NCI-H748 (cell line): ENCODE measurements around the gene SREK1IP1.
A peak's percentile ranks its signal among the peaks of the same experiment; 100 is the strongest.

Source experiments
- DNase-seq: peaks from one replicate; lab custom pipeline; 2025; ENCODE audit not compliant: unreplicated experiment; lab: John Stamatoyannopoulos, UW

SREK1IP1 gene

DNA sequence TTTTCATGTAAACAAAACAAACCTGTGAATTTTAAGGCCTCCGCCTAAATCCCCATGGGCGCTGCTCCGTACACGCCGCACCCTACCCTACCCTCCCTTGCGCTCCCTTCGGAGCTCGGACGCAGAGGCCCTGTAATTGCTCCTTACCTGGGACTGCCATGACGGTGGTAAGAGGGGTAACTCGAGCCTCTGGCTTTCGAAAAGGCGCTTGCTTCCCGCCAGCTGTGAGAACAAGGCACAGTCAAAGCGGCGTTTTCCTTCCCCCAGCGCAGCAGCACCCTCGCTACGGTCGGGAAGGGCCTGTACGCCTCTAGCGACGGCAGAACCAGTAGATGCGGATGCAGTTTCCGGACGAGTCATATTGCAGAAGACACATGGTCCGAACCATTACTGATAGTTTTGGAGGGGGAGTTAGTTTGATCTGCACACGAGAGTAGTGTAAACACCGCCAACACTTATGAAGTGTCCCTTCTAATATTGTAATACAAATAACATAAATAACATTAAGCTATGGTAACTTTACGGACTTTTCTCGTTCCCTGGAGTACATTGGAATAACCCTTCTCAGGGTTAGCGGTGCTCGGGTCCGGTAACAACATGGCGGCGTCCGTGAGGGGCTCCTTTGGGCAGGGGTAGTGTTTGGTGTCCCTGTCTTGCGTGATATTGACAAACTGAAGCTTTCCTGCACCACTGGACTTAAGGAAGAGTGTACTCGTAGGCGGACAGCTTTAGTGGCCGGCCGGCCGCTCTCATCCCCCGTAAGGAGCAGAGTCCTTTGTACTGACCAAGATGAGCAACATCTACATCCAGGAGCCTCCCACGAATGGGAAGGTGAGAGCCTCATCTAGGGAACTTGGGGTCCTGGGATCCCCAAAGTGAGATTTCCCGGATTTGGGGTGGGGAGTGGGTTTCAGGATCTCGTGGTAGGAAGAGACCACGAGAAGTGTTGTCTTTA is at the start of gene SREK1IP1, which contains the start of gene CWC27:
Gene SREK1IP1, minus strand, starts transcription at position 334 of the 955 bp plus-strand sequence. Its CDS starts 174 bp downstream, at position 160.
Gene CWC27, plus strand, starts transcription at position 573 of the 955 bp plus-strand sequence. Its CDS starts 217 bp downstream, at position 790.
- DNase-seq: peak; percentile 94

DNA sequence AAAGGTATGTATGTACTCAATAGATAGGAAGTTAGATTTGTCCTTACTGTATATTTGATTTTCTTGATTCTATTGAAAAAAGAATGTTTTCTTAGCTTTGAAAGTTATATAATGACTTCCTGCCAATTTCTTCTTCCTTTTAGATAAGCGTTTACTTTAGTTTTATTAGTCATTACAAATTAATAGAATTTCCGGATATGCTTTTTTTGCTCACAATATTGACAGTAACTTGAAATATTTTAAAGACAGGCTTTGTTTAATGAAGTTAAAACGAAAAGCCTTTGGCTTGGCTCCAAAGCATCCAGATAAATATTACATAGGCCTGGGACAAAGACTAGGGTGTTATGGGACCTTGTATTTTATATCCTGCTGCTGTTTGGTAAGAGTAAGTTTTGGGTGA is 49.8 kb upstream of the SREK1IP1 start:
- no peak for DNase-seq

DNA sequence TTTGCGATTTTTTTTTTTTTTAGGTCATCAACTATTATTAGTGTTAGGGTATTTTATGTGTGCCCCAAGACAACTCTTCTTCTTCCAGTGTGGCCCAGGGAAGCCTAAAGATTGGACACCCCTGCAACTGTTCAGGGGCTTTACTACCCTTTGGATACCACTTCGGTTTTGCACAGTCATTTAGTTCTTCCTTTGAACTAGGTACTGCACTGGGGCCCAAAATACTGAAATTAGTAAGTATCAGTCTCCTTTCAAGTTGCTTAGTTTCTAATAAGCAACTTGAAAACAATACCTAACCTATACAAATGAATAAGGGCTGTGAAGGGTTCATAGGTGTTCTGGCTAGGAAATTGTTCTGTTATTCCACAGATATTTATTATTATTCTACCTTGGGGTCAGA is 45.6 kb upstream of the SREK1IP1 start:
- DNase-seq: no peak

DNA sequence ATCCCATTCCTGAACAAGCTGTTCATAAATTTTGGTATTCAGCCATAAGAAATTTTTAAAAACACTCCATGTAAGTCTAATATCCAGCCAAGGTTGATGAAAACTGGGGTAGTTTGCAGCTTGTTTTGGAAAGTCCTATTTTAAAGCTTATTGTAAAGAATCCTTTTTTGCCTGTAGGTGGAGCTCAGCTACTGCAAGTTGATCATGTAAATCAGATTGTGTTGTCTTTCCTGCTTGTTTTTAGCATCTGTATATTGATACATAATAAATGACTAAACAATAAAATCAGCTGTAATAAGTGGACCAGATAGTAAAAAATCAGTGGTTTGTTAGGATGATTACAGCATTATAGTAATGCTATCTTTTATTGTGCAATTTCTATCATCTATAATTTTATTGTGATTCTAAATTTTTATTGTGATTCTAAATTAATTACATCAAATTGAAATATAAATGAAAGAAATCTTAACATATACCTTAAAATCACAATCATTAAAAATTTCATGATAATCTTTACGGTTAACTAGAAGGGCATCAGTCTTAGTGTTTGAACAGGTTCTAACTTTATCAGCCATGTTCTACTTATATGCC is 42.7 kb upstream of the SREK1IP1 start:
- DNase-seq: peak; percentile 66

DNA sequence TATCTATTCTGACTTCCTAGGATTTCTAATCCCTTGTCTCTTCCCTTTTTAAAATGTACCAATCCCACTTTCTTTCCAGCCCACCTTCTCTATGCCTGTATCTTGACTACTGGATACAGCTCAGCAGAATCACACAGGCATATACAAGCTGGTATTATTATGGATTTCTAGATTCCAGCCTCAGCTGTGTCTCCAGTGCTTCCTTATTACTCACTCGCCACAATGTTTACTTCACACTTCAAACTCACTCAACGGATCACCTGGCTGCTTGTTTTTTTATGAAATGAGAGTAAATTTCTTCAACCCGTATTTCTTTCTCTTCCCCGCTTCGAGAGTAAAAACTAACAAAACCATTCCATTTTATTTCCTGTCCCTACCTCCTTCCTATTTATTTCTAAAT is 39.0 kb upstream of the SREK1IP1 start:
- DNase-seq: no peak

DNA sequence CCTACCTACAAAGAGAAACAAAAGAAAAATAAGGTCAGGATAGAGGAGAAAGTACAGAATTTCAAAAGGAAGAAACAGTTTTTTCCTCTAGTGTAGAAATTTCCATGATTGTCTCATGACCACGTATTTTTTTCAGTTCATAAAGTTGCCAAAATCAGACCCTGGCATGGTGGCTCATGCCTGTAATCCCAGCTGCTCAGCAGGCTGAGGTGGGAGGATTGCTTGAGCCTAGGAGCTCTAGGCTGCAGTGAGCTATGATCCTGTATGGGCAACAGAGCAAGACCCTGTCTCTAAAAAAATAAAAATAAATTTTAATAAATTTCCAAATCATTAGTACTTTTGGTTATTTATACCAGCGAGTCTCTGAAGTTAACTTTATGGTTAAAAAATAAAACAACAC is 38.0 kb upstream of the SREK1IP1 start:
- DNase-seq: no peak

DNA sequence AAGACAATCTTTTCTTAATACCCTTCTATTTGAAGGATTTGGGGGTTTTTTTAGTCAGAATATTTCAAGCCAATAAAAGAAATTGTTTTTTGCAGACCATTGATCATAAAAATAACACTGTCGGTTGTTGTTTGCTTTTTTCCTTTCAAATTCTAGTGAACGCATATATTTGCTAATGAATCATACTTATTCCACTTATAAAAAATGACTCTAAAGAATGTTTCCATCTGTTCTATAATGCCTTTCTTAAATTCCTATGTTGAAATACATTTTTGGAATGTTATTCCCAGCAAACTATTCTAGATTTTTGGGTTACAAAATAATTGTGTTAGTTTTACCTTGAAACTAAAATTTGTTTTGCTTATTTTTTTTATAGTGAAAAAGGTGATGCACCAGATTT is 32.4 kb upstream of the SREK1IP1 start:
- no peak for DNase-seq

DNA sequence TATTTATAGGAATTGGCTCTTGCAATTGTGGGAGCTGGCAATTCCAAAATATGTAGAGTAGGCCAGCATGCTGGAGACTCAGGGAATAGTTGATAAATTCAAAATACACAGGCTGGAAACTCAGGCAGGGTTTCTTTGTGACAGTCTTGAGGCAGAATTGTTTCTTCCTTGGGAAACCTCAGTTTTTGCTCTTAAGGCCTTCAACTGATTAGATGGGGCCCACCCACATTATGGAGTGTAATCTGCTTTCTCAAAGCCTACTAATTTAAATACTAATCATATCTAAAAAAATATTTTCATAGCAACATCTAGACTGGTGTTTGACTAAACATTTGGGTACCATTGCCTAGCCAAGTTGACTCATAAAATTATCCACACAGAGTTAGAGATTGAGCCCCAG is 27.8 kb upstream of the SREK1IP1 start:
- no peak for DNase-seq

DNA sequence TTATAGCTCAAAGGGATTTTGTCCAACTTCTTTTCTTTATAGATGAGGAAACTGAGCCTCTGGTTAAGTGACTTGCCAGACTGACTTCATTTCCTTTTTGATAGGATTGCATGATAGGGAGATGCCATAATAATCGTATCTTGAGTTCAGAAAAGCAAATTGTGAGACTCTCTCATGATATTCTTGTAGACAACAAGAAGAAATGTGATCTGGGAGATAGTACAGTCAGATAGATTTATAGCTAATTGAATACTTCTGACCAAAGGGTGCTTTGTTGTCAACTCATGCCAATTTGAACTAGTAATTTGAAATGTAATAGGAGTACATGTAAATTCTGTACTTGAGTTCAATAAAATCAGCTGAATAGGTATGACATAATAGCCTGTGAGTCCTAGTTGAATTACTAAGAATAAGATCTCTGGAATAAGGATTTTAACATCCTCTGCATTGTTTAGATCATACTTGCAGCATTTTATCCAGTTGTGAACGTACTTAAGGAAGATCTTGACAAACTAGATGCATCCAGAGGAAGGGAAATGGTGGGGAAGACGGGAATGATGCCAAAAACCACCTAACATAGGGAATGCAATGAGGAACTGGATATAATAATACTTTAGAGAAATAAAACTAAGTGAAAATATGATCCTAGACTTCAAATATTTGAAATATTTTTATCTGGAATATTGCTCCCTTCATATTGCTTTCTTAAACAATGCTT is 25.7 kb upstream of the SREK1IP1 start:
- DNase-seq: no peak

DNA sequence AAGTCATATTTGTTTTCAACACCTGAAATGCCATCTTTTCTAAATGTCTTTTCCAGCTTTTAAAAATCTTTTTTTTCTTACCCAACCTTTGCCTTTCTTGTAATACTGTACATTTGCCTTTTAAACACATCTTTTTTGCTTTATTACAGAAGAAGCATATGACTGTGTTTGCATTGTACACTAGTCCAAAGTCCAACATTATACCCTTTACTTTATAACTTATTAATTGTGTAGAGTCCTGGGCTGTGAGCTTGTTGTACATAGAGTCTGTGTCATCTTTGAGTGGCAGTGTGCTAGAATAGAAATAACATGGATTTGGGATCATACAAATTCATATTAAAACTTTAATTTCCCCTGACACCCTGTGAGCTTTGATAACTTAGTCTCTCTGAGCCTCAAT is 24.0 kb upstream of the SREK1IP1 start:
- no peak for DNase-seq

DNA sequence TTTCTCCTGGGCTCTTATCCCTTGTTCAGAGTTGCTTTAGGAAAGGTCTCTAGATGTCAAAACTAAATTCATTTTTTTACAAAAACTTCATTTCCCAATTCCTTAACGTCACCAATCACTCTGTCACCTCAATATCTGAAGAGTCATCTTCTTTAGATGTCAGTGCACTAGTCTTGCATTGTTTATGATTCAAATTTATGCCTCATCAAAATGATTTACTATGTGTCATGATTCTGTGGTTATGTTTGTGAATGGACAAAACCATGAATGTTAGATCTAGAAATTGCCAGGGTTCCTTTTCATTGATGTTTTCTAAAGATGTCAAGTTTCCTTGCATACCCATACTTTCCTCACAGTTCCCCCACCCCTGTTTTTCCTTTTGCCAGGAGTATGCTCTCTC is 21.7 kb upstream of the SREK1IP1 start:
- DNase-seq: no peak

DNA sequence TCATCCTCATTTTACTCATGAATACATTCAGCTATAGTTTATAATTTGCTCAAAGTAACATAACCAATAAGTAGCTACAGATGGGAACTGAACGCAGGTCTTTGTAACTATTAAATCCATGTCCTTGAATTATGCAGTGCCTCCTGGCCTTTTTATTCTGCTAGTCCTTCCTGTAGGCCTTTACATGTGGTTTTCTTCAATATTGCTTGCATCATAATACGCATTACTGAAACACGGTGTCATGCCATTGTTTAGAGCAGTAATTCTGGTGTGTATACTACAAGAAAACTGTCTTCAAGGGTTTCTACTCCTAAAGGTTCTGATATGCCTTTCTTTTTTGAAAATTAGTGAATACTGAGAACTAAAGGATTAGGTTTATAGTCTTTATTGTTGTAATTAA is 21.0 kb upstream of the SREK1IP1 start:
- no peak for DNase-seq

DNA sequence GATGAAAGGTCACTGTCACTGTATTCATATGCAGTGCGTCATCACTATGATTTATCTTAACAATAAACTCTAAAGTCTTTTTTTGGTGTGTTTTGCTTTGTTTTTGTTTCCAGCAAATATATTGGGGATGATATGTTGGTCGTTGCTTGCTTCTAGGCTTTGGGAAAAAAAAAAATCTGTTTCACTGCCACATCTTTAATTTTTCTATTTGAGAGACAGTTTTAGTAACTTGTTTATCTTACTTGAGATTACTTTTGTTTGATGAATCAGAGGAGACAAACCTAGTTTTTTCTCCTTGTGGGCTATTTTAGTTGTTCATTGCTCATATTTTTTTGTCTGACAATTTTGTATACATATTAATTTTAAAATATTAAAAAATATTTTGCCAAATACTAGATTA is 19.7 kb upstream of the SREK1IP1 start:
- DNase-seq: no peak

DNA sequence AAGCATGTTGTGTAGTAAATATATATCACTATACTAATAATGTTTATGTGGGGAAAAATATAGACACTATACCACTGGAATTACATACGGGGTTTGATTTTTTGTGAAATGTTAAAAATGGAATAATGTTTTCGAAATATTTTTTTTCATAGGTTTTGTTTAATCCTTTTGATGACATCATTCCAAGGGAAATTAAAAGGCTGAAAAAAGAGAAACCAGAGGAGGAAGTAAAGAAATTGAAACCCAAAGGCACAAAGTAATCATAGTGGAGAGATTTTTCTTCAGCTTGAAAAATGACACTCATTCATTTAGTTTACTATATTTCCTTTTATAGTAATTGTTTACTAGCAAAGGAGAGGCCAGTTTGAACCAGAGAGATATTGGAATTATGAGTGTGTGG is 17.9 kb upstream of the SREK1IP1 start:
- no peak for DNase-seq

DNA sequence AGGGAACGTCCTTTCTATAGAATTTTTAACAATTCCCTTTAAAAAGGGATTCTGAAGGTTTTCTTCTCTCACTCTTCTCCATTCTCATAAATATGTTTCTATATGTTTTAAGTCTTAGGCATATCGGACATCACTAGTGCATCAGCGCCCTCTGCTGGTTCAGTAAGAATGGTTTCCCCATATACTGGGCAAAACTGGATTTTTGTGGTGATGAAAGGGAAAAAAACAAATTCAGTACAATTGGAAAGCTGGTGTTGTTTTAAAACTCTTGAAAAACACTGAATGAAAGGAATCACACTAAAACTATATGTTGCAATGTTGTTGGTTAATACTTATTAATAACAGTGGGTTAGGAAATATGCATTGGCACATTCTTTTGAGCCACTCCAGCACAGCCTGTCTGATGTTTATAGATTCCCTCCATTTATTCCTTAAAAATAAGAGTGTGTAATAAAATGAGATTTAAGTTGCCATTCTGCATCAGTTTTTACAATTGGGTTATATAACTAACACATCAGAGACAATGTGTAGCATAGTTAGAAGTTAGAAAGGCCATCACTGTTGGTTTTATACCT is 16.0 kb upstream of the SREK1IP1 start:
- peak; percentile 69 for DNase-seq

DNA sequence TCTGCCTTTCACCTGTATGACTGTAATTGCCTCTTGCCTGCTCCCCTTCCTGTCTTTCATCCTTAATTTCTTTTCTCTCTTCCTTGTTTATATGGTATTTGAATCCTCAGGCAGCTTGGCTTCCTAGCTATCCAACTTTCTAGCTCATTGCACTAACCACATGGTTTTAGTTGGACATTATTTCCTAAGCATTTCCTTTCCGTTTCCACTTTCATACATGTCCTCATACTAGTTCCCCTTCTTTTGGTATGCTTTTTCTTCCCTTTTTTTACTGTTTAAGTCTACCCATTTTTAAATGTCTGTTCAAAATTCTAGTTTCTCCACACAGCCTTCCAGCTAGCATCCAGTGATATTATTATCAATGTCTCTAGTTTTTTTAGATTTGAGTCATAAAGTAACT is 6.8 kb upstream of the SREK1IP1 start:
- no peak for DNase-seq

DNA sequence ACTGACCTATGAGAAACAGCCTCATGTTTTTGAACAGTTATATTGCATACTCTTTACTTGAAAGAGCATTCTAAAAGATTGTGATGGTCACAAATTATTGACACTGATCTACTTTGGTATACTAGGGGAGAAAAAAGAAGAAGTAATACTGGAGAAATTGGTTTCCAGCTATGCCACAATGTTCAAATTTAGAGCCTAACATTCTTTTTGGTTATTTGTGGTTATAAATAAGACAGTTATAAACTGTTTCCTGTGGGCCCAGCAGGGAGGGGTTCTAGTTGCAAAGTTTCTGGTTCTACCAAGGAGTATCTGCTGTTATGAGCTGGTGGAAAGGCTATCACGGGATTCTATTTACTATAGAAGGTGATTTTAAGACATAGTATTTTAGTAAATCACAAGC is 5.0 kb upstream of the SREK1IP1 start:
- no peak for DNase-seq

DNA sequence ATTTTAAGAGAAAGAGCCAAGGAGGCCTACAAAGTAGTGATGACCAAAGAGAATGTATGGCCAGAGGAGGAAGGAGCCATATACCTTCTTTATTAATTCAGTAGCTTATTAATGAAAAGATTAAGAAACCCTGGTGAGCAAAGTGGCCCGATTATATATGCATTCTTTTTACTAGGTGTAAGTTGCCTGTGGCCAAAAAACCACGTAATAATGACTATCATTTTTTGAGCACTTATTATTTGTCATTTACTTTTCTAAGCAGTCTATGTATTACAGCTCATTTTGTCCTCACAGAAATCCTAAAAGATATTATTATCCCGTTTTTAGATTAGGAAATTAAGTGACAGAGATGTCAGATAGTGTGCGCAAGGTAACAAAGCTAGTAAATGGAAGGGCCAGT is 3.2 kb upstream of the SREK1IP1 start:
- DNase-seq: no peak

DNA sequence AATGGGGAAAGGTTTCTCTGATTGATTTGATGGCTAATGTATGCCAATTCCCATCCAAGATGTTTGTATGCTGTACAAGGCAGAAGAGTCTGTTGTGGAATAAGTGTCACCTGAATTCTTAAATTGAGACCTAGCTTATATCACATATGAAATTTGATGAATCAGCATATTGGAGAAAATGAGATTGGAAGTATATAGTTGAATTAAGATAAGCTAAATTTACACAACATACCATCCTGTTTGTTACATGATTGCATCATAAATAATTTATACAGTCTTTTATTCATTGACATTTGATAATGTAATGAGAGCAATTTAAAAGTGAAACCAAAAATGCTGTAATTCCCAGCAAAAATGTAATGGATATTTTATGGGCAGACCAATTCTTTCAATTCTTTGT is 1.4 kb upstream of the SREK1IP1 start:
- no peak for DNase-seq

DNA sequence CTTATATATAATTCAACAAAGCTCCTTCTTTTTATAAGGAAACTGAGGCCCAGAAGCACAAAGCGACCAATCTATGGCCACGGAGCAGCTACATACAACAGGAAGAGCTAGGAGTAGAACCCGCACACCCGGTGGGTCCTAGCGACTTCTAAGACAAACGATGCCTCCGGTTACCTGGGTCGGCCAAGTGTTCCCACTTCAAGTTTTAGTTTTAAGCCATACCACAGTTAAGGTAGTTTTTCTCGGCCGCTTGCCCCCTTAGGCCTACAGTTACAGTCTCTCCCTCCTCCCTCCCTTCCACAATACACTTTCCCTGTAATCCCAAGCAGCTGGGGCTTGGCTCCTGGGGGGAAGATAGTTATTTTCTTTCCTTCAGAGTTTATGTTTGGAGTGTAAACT is 533 bp downstream of the SREK1IP1 start:
- DNase-seq: peak; percentile 34

DNA sequence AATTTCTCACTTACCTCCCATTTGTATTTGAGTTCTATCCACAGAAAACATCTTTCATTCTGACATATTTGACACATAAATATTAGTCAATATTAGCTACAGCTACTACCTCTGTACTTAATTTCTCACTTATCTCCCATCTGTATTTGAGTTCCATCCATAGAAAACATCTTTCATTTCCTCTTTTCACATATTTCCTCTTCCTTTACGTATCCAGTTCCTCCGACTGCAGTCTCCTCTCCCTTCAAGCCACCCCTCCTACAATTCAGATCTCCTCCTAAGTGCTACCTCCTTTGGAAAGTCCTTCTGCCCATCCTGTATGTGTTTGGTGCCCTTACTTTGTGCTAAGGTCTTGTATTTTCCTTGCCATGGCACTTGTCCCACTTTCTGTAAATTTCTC is 1.6 kb downstream of the SREK1IP1 start:
- no peak for DNase-seq
